GM13976 (cell line): ENCODE data around the gene NRXN2.

ENCODE experiments used
- DNase-seq: peaks from one replicate; pipeline ENCODE4 v3.0.0; 2012; ENCODE audit warnings: low spot score
- CTCF ChIP-seq: IDR thresholded peaks from 2 replicates; pipeline ENCODE4 v1.5.1; 2012; ENCODE audit warnings: borderline replicate concordance, mild to moderate bottlenecking; ENCODE audit not compliant: insufficient read depth; ENCODE audit errors: extremely low read depth, missing control alignments, control extremely low read depth
- in situ Hi-C: fragments of 300-500 bp; cut with MboI; formaldehyde crosslinking; loops from one replicate; pipeline ENCODE4 v1.12.0; 2022; ENCODE audit warnings: low sequenced_read_pairs, mixed read lengths, inconsistent platforms; ENCODE audit not compliant: unreplicated experiment

The NRXN2 gene

GRCh38 chr11:64581057-64581523, 141.9 kb downstream of the NRXN2 start:
- in situ Hi-C loops: no loop called here
- no peak for DNase-seq
- no peak for TF ChIP-seq CTCF

- no peak for DNase-seq
- no peak for TF ChIP-seq CTCF
- in situ Hi-C loops: no loop called here
Measured at GRCh38 chr11:64580412-64580811, 142.6 kb downstream of the NRXN2 start.

GRCh38 chr11:64577202-64577601, 145.8 kb downstream of the NRXN2 start:
- no peak for DNase-seq
- TF ChIP-seq CTCF: no peak
- in situ Hi-C loops: no loop called here

GRCh38 chr11:64572143-64572542, 150.9 kb downstream of the NRXN2 start:
- in situ Hi-C loops: no loop called here
- TF ChIP-seq CTCF: no peak
- no peak for DNase-seq

- no peak for DNase-seq
- in situ Hi-C loops: no loop called here
- no peak for TF ChIP-seq CTCF
Measured at GRCh38 chr11:64571410-64572091, 151.4 kb downstream of the NRXN2 start.

- no peak for DNase-seq
- no peak for TF ChIP-seq CTCF
- in situ Hi-C loops: no loop called here
Measured at GRCh38 chr11:64571050-64571409, 152.0 kb downstream of the NRXN2 start.

- no peak for TF ChIP-seq CTCF
- DNase-seq: no peak
- in situ Hi-C loops: no loop called here
Measured at GRCh38 chr11:64570341-64570740, 152.7 kb downstream of the NRXN2 start.
